ENCODE results near the gene UBXN11. TPM values are rescaled to one million over a fixed set of nuclear protein-coding genes. Genes with fewer than 3 reads are reported as not detected.
"Not testable (repeated sequence)": the region's sequence is repeated elsewhere in the genome, so short reads cannot be mapped to it uniquely, and the experiment has no call there.

Gene UBXN11
- polyA plus RNA-seq, 1 donor from 2014 or later, result 11.2 TPM

- Mint-ChIP-seq H3K27ac (peak overlapping the region in 1 of 3 donors; percentile 24), H3K9me3 (no peaks in the 10 kb centered on the region), H3K36me3 (peaks cover 20% of the 10 kb centered on the region), H3K27me3 (no peaks in the 10 kb centered on the region), H3K4me1 (peaks cover 17 to 30% (median 18%) of the 10 kb centered on the region in 3 donors), H3K4me3 (peak overlapping the region in 3 of 4 donors; percentile 57 to 72 (median 65))
Observed at GRCh38 chr1:26322042-26322331, 15.6 kb upstream of the UBXN11 start.

- Mint-ChIP-seq H3K27ac (peak overlapping the region in 2 of 3 donors; percentile 59 to 94), H3K27me3 (no peaks in the 10 kb centered on the region), H3K4me1 (peaks cover 18 to 31% (median 19%) of the 10 kb centered on the region in 3 donors), H3K36me3 (peaks cover 20% of the 10 kb centered on the region), H3K4me3 (peak overlapping the region; percentile 82 to 100 (median 96)), H3K9me3 (no peaks in the 10 kb centered on the region)
Observed at GRCh38 chr1:26321315-26322041, 15.0 kb upstream of the UBXN11 start.

- Mint-ChIP-seq H3K9me3 (no peaks in the 10 kb centered on the region), H3K27ac (peak overlapping the region in 1 of 3 donors; percentile 94), H3K4me1 (peaks cover 18 to 35% (median 23%) of the 10 kb centered on the region in 3 donors), H3K27me3 (no peaks in the 10 kb centered on the region), H3K36me3 (peaks cover 20% of the 10 kb centered on the region), H3K4me3 (peak overlapping the region; percentile 93 to 100 (median 100))
Observed at GRCh38 chr1:26320896-26321295, 14.5 kb upstream of the UBXN11 start.

- H3K27me3 Mint-ChIP-seq, result no peaks in the 10 kb centered on the region
- H3K4me3 Mint-ChIP-seq, result peak overlapping the region; percentile 93 to 100 (median 100)
- H3K36me3 Mint-ChIP-seq, result peaks cover 20% of the 10 kb centered on the region
- H3K4me1 Mint-ChIP-seq, result peaks cover 40 to 50% (median 41%) of the 10 kb centered on the region in 3 donors
- peak overlapping the region; percentile 74 to 97 (median 92) for H3K27ac Mint-ChIP-seq
- H3K9me3 Mint-ChIP-seq, result no peaks in the 10 kb centered on the region
Observed at GRCh38 chr1:26318338-26319064, 12.1 kb upstream of the UBXN11 start.

GRCh38 chr1:26317612-26318337, 11.3 kb upstream of the UBXN11 start, which contains the start of gene CD52:
TSS of gene CD52 (plus strand) at chr1:26317958. CDS start at chr1:26318018, 60 bp downstream.
- Mint-ChIP-seq H3K27me3 (no peaks in the 10 kb centered on the region), H3K27ac (peak within 1 kb of the TSS; percentile 74 to 97 (median 92)), H3K36me3 (peaks cover 16% of the 10 kb centered on the region), H3K9me3 (no peaks in the 10 kb centered on the region), H3K4me1 (peaks cover 42 to 52% (median 43%) of the 10 kb centered on the region in 3 donors), H3K4me3 (peak within 1 kb of the TSS; percentile 93 to 100 (median 100))

- H3K27ac Mint-ChIP-seq, result peak overlapping the region; percentile 74 to 97 (median 92)
- H3K4me3 Mint-ChIP-seq, result peak overlapping the region; percentile 93 to 100 (median 100)
- no peaks in the 10 kb centered on the region for H3K9me3 Mint-ChIP-seq
- H3K36me3 Mint-ChIP-seq, result peaks cover 15% of the 10 kb centered on the region
- no peaks in the 10 kb centered on the region for H3K27me3 Mint-ChIP-seq
- peaks cover 37 to 47% (median 40%) of the 10 kb centered on the region in 3 donors for H3K4me1 Mint-ChIP-seq
Observed at GRCh38 chr1:26317146-26317545, 10.7 kb upstream of the UBXN11 start.

GRCh38 chr1:26315874-26316850, 9.7 kb upstream of the UBXN11 start:
- H3K9me3 Mint-ChIP-seq, result no peaks in the 10 kb centered on the region
- peaks cover 14% of the 10 kb centered on the region for H3K36me3 Mint-ChIP-seq
- peak overlapping the region; percentile 93 to 100 (median 100) for H3K4me3 Mint-ChIP-seq
- peaks cover 32 to 43% (median 40%) of the 10 kb centered on the region in 3 donors for H3K4me1 Mint-ChIP-seq
- H3K27me3 Mint-ChIP-seq, result no peaks in the 10 kb centered on the region
- peak overlapping the region; percentile 74 to 97 (median 92) for H3K27ac Mint-ChIP-seq

GRCh38 chr1:26314501-26314900, 8.1 kb upstream of the UBXN11 start:
- Mint-ChIP-seq H3K27me3 (no peaks in the 10 kb centered on the region), H3K4me3 (peak overlapping the region; percentile 86 to 99 (median 90)), H3K9me3 (no peaks in the 10 kb centered on the region), H3K27ac (peak overlapping the region; percentile 74 to 97 (median 92)), H3K4me1 (peaks cover 31 to 40% (median 39%) of the 10 kb centered on the region in 3 donors), H3K36me3 (peaks cover 9% of the 10 kb centered on the region)

GRCh38 chr1:26307966-26308899, 1.8 kb upstream of the UBXN11 start:
- not testable (repeated sequence) for H3K9me3 Mint-ChIP-seq, H3K36me3 Mint-ChIP-seq, H3K27me3 Mint-ChIP-seq
- Mint-ChIP-seq H3K27ac (peak overlapping the region in 2 of 3 donors; percentile 92), H3K4me3 (peak overlapping the region in 3 of 4 donors; percentile 9 to 100 (median 93)), H3K4me1 (peaks cover 24 to 32% (median 31%) of the 10 kb centered on the region in 3 donors)

- peak overlapping the region; percentile 37 to 92 (median 92) for H3K27ac Mint-ChIP-seq
- peaks cover 20 to 28% (median 28%) of the 10 kb centered on the region in 3 donors for H3K4me1 Mint-ChIP-seq
- H3K9me3 Mint-ChIP-seq, result no peaks in the 10 kb centered on the region
- H3K4me3 Mint-ChIP-seq, result peak overlapping the region; percentile 91 to 100 (median 94)
- no peaks in the 10 kb centered on the region for H3K27me3 Mint-ChIP-seq
- H3K36me3 Mint-ChIP-seq, result peaks cover 5% of the 10 kb centered on the region
Observed at GRCh38 chr1:26307363-26307781, 936 bp upstream of the UBXN11 start.

GRCh38 chr1:26305667-26306289, 658 bp downstream of the UBXN11 start:
- H3K27ac Mint-ChIP-seq, result peak overlapping the region; percentile 92 to 98 (median 96)
- no peaks in the 10 kb centered on the region for H3K9me3 Mint-ChIP-seq
- H3K27me3 Mint-ChIP-seq, result no peaks in the 10 kb centered on the region
- H3K4me1 Mint-ChIP-seq, result peaks cover 20 to 24% (median 23%) of the 10 kb centered on the region in 3 donors
- peak overlapping the region; percentile 93 to 100 (median 97) for H3K4me3 Mint-ChIP-seq
- H3K36me3 Mint-ChIP-seq, result peaks cover 3% of the 10 kb centered on the region

- H3K27ac Mint-ChIP-seq, result no peak overlapping the region
- H3K4me1 Mint-ChIP-seq, result peaks cover 20 to 32% (median 26%) of the 10 kb centered on the region in 3 donors
- no peaks in the 10 kb centered on the region for H3K9me3 Mint-ChIP-seq
- peaks cover 3% of the 10 kb centered on the region for H3K36me3 Mint-ChIP-seq
- H3K4me3 Mint-ChIP-seq, result peak overlapping the region in 2 of 4 donors; percentile 7 to 20
- H3K27me3 Mint-ChIP-seq, result no peaks in the 10 kb centered on the region
Observed at GRCh38 chr1:26302733-26303405, 3.6 kb downstream of the UBXN11 start.
